Tibial artery (tissue), 4 donors: ENCODE data around the gene DLGAP5.
A peak's percentile ranks its signal among the peaks of the same experiment; 100 is the strongest.

ENCODE experiments used
- DNase-seq, 2 donors: peaks; one replicate each; pipeline ENCODE4 v3.0.0-alpha.2; 2019
- H3K27ac ChIP-seq, 2 donors: fragments of 200-600 bp; sonication (generic) in 1 of 2; 1 replicate in 1 of 2; 2 replicates in 1 of 2; pipeline ENCODE4 v1.5.1; 2018 to 2019; ENCODE audit warnings: mild to moderate bottlenecking in 1 of 2
- H3K27me3 ChIP-seq, 2 donors: fragments of 200-600 bp; sonication (generic) in 1 of 2; one replicate each; pipeline versions ENCODE4 v1.5.1 to v1.6.0; 2016 to 2019
- H3K36me3 ChIP-seq, 3 donors: fragments of 200-600 bp; sonication (generic) in 2 of 3; one replicate each; pipeline ENCODE4 v1.5.1; 2016 to 2019; ENCODE audit warnings: mild to moderate bottlenecking in 2 of 3
- H3K4me1 ChIP-seq, 4 donors: fragments of 200-600 bp; sonication (generic) in 2 of 4; 1 replicate in 3 of 4; 2 replicates in 1 of 4; pipeline ENCODE4 v1.5.1; 2016 to 2019
- H3K4me3 ChIP-seq, 2 donors: fragments of 200-600 bp; sonication (generic) in 1 of 2; 1 replicate in 1 of 2; 2 replicates in 1 of 2; pipeline ENCODE4 v1.5.1; 2018 to 2019; ENCODE audit warnings: mild to moderate bottlenecking in 2 of 2
- H3K9me3 ChIP-seq, 3 donors: fragments of 200-600 bp; sonication (generic) in 1 of 3; one replicate each; pipeline ENCODE4 v1.5.1; 2016 to 2019
- intact Hi-C: fragments of 100-400 bp; cut with DNase I; formaldehyde crosslinking; loops from one replicate; pipeline ENCODE4 v1.15.0; 2023; ENCODE audit warnings: low total_unique reads
- TF ChIP-seq, protein P1 (sequence below), 2 experiments: fragments of 200-600 bp in 1 of 2; fragments of 450-650 bp in 1 of 2; IDR thresholded peaks; one replicate each; pipeline ENCODE4 v1.5.1; 2017 to 2019; ENCODE audit warnings: antibody characterized with exemption in 2 of 2, mild to moderate bottlenecking in 1 of 2, moderate library complexity in 1 of 2

The DLGAP5 gene

DNA sequence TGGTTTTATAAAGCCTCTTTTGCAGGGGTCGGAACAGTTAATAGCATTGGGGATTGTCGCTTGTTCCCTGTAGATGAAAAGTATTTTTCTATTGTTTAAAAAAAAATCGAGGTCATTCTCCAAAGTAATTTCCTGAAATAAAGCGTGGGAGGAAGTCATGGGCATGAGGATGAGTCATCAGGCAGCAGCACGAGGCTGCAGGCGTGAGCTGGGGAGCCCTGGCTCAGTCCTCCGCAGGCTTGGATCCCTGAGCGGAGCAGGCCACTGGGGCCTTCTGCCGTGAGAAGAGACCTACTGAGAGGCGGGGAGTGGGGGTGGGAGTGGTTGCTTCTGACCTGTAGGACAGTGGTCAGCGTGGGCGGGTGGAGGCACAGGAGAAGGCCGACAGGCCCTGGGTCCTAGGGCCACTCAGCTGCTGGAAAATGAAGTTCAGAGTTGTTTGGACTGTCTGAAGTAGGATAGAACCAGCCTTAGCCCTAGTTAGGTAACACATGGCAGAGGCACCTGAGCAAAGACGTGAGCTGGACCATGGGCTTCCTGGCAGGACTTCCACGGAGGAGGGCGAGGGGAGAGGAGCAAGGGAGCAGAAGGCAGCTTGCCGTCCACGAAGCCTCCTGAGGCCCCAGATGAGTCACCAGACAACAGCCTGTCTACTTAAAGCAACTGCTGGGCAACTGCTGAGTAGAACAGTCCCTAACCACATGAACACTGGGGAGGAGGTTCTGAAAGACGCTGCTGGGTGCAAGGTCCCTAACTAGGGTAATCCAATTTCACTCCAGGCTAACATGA lies 83.4 kb downstream of the DLGAP5 start:
- DNase-seq, result peak; percentile 94 to 96
- Histone ChIP-seq H3K9me3 (peaks cover 0 to 4% (median 0%) of the 10 kb centered on the region in 3 donors), H3K27me3 (no peaks in the 10 kb centered on the region), H3K27ac (peak overlapping the region; percentile 97), H3K4me3 (peak overlapping the region in 1 of 2 donors; percentile 21), H3K36me3 (no peaks in the 10 kb centered on the region), H3K4me1 (peaks cover 0 to 51% (median 42%) of the 10 kb centered on the region in 4 donors)
- intact Hi-C loops, result no loop called here
- TF ChIP-seq, protein P1, sequence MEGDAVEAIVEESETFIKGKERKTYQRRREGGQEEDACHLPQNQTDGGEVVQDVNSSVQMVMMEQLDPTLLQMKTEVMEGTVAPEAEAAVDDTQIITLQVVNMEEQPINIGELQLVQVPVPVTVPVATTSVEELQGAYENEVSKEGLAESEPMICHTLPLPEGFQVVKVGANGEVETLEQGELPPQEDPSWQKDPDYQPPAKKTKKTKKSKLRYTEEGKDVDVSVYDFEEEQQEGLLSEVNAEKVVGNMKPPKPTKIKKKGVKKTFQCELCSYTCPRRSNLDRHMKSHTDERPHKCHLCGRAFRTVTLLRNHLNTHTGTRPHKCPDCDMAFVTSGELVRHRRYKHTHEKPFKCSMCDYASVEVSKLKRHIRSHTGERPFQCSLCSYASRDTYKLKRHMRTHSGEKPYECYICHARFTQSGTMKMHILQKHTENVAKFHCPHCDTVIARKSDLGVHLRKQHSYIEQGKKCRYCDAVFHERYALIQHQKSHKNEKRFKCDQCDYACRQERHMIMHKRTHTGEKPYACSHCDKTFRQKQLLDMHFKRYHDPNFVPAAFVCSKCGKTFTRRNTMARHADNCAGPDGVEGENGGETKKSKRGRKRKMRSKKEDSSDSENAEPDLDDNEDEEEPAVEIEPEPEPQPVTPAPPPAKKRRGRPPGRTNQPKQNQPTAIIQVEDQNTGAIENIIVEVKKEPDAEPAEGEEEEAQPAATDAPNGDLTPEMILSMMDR (IDR thresholded peaks at IDR 0.05), result no peak

- Histone ChIP-seq H3K36me3 (no peaks in the 10 kb centered on the region), H3K27ac (peak overlapping the region; percentile 82 to 97), H3K27me3 (no peaks in the 10 kb centered on the region), H3K4me1 (peaks cover 0 to 66% (median 59%) of the 10 kb centered on the region in 4 donors), H3K9me3 (peaks cover 0 to 4% (median 0%) of the 10 kb centered on the region in 3 donors), H3K4me3 (no peak overlapping the region)
- TF ChIP-seq, protein P1 (IDR thresholded peaks at IDR 0.05), result no peak
- DNase-seq, result no peak
- intact Hi-C loops, result no loop called here
Measured at GRCh38 chr14:55105991-55106390, 85.4 kb downstream of the DLGAP5 start.

GRCh38 chr14:55103971-55104954 lies 87.1 kb downstream of the DLGAP5 start:
- H3K4me3 ChIP-seq, result no peak overlapping the region
- H3K4me1 ChIP-seq, result peaks cover 0 to 83% (median 68%) of the 10 kb centered on the region in 4 donors
- peak overlapping the region; percentile 82 to 97 for H3K27ac ChIP-seq
- TF ChIP-seq, protein P1 (IDR thresholded peaks at IDR 0.05), result no peak
- peaks cover 0 to 4% (median 0%) of the 10 kb centered on the region in 3 donors for H3K9me3 ChIP-seq
- intact Hi-C loops, result no loop called here
- no peaks in the 10 kb centered on the region for H3K27me3 ChIP-seq
- H3K36me3 ChIP-seq, result no peaks in the 10 kb centered on the region
- DNase-seq, result no peak

DNA sequence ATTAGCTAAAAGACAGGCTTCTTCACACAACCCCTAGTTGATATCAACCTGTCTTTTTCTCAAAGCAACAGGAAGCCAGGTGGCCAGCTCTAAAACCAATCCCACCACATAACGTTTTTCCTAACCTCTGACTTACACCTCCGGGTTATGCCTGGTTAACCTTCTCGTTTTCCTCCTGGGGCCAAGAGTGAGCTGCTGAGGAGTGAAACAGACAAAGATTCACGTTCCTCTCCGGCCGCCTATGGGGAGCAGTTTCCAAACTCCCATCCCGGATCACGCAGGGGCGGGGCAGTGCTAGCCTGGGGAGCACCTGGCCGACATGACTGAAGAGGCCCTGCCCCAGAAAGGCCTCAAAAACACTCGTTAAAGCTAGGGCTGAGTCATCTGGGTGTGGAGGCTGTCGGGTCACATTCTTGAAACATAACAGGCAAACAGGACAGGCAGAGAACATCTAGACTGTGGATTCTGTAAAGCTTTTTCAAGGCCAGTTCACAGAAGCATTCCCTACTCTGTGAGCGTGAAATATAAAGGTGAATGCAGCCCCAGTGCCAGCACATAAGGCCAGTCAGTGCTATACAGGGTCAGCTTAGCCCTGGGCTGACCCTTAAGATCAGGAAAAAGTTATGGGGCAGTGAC lies 88.3 kb downstream of the DLGAP5 start:
- TF ChIP-seq, protein P1 (IDR thresholded peaks at IDR 0.05), result no peak
- no peaks in the 10 kb centered on the region for H3K27me3 ChIP-seq
- no peaks in the 10 kb centered on the region for H3K36me3 ChIP-seq
- no peak overlapping the region for H3K4me3 ChIP-seq
- peak; percentile 86 to 88 for DNase-seq
- peak overlapping the region; percentile 82 to 97 for H3K27ac ChIP-seq
- intact Hi-C loops, result no loop called here
- H3K9me3 ChIP-seq, result peaks cover 0 to 4% (median 0%) of the 10 kb centered on the region in 3 donors
- peaks cover 0 to 79% (median 63%) of the 10 kb centered on the region in 4 donors for H3K4me1 ChIP-seq

DNA sequence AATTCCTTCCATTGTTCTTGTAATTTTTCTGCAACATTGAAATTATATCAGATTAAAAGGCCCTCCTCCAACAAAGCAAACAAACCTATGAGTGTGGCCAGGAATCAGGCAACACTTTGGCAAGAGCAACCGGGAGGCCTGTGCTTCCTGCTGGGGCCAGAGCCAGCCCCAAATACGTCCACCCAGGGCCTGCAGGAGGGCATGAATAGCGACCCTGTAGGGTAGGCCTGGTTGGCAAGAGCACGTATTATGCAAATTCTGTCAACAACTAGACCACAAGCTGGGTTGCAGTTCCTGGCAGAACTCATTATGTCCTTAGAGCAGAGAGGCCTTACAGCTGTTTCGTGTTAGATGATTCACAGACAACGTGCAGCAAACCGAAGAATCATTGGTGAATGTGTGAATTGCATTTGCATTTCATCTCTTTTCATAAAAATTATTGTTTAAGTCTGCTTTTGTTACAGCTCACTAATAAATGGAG lies 89.2 kb downstream of the DLGAP5 start:
- H3K27me3 ChIP-seq, result no peaks in the 10 kb centered on the region
- H3K9me3 ChIP-seq, result peaks cover 0 to 4% (median 0%) of the 10 kb centered on the region in 3 donors
- intact Hi-C loops, result no loop called here
- no peak overlapping the region for H3K4me3 ChIP-seq
- TF ChIP-seq, protein P1 (IDR thresholded peaks at IDR 0.05), result no peak
- H3K27ac ChIP-seq, result peak overlapping the region; percentile 82 to 97
- peaks cover 0 to 71% (median 55%) of the 10 kb centered on the region in 4 donors for H3K4me1 ChIP-seq
- DNase-seq, result peak; percentile 90 to 93
- H3K36me3 ChIP-seq, result no peaks in the 10 kb centered on the region
